ENCODE measurements around the gene DAPK1. TPM values are rescaled to one million over a fixed set of nuclear protein-coding genes. Genes with fewer than 3 reads are reported as not detected.

The DAPK1 gene
- total and polyA plus RNA-seq, 12 donors = 5.4 to 44.6 (median 21.3) TPM

DNA sequence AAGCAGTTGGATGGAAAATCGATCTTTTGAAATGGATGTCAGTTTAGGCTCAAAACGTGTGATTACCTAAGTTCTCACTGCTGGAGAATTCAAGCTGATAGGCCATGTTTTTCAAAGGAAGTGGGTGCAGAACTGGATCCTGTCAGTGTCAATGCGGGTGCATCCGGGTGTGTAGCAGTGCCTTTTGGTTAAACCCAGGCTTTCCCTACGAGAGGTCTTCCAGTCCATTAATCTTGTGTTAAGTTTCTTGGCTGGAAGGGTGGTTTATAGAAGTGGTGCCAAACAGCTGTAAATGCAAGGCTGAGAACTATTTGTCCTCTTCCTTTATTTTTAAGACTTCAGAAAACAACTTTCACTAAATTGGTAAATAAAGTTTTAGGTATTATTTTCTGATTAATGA lies 71.9 kb downstream of the DAPK1 start:
- H3K4me1 ChIP-seq (replicated peaks in 1 of 2) = peaks cover 2 to 23% of the 10 kb centered on the region in 2 donors
- no peaks in the 10 kb centered on the region for H3K9me3 ChIP-seq (replicated peaks in 1 of 3)
- 24 to 50% (median 37%) methylated on average over 5 of the region's 5 CpGs for WGBS, 4 donors
- H3K36me3 ChIP-seq (replicated peaks in 1 of 2) = no peaks in the 10 kb centered on the region
- peak overlapping the region in 1 of 5 donors; percentile 37 for H3K27ac ChIP-seq
- DNase-seq = peak in 2 of 7 donors; percentile 45 to 61
- intact Hi-C loops (cut with DNase I) = no loop called here
- H3K4me3 ChIP-seq = no peak overlapping the region
- no peaks in the 10 kb centered on the region for H3K27me3 ChIP-seq
- TF ChIP-seq, protein P1, sequence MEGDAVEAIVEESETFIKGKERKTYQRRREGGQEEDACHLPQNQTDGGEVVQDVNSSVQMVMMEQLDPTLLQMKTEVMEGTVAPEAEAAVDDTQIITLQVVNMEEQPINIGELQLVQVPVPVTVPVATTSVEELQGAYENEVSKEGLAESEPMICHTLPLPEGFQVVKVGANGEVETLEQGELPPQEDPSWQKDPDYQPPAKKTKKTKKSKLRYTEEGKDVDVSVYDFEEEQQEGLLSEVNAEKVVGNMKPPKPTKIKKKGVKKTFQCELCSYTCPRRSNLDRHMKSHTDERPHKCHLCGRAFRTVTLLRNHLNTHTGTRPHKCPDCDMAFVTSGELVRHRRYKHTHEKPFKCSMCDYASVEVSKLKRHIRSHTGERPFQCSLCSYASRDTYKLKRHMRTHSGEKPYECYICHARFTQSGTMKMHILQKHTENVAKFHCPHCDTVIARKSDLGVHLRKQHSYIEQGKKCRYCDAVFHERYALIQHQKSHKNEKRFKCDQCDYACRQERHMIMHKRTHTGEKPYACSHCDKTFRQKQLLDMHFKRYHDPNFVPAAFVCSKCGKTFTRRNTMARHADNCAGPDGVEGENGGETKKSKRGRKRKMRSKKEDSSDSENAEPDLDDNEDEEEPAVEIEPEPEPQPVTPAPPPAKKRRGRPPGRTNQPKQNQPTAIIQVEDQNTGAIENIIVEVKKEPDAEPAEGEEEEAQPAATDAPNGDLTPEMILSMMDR (IDR thresholded peaks at IDR 0.05) = no peak
- no peak for TF ChIP-seq POLR2A (IDR thresholded peaks at IDR 0.05)

DNA sequence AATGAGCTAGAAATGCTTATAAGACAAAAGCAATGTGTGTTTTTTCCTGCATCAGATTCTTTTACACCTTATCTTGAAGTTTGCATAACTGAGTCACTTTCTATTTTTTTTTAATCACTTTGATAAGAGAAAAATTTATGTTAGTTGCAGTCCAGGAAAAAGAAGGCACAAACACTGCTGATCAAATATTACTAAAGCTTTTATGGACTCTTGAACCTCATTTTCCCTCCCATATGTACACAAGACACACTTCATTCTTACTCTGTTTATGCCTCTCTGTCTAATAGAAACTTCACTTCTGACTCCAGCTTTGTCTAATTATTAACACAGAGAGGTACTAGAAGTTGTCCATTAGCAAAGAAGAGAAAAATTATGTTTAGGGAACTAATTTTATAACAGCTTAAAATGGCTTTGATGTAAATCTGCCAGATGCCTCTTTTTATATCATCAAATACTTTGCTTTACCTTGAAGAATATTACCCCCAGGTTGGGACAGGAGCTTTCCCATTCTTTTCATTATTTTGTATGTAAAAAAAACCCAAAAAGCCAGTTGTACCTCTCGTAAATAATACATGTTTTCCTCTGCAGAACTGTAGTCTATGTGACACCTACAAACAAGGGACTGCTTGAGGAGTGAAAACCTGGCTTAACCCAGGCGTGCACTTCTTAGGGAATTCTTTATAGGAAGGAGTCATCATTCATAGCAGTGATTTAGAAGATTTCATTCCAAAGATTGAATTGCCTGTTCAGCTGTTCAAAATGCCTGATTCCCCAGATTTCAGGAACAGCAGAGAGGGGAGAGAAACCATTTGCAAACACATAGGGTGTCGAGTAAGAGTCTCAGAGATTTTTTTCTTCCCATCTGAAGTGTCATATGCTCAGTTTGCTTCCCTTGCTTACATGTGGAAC lies 72.6 kb downstream of the DAPK1 start:
- Histone ChIP-seq H3K27ac (peak overlapping the region in 1 of 5 donors; percentile 17), H3K9me3 (replicated peaks in 1 of 3) (no peaks in the 10 kb centered on the region), H3K27me3 (no peaks in the 10 kb centered on the region), H3K4me3 (no peak overlapping the region), H3K4me1 (replicated peaks in 1 of 2) (peaks cover 2 to 23% of the 10 kb centered on the region in 2 donors), H3K36me3 (replicated peaks in 1 of 2) (no peaks in the 10 kb centered on the region)
- DNase-seq = no peak
- intact Hi-C loops (cut with DNase I) = no loop called here
- WGBS, 4 donors = 49 to 85% (median 71%) methylated on average over 3 of the region's 3 CpGs
- TF ChIP-seq, protein P1 (IDR thresholded peaks at IDR 0.05) = no peak
- no peak for TF ChIP-seq POLR2A (IDR thresholded peaks at IDR 0.05)

DNA sequence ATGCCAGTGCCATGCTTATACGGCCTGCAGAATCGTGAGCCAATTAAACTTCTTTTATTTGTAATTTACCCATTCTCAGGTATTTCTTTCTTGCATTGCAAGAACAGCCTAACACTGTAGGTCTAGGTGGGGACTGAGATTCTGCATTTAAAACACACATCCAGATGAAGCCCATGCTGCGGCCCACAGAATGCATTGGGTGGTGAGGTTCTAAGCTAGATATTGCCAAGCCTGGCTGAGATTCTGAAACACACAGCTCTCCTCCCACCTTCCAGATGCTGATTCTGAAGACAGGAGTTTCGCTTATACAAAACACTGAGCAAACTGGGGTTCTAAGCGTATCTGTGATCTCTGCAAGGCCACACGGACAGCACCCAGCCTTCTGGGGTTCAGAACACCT lies 75.1 kb downstream of the DAPK1 start:
- peak in 1 of 7 donors; percentile 10 for DNase-seq
- TF ChIP-seq, protein P1 (IDR thresholded peaks at IDR 0.05) = no peak
- TF ChIP-seq POLR2A (IDR thresholded peaks at IDR 0.05) = no peak
- Histone ChIP-seq H3K27ac (no peak overlapping the region), H3K9me3 (replicated peaks in 1 of 3) (no peaks in the 10 kb centered on the region), H3K36me3 (replicated peaks in 1 of 2) (no peaks in the 10 kb centered on the region), H3K4me1 (replicated peaks in 1 of 2) (peaks cover 2 to 23% of the 10 kb centered on the region in 2 donors), H3K4me3 (no peak overlapping the region), H3K27me3 (no peaks in the 10 kb centered on the region)
- WGBS, 4 donors = 78 to 94% (median 87%) methylated on average over 6 of the region's 6 CpGs
- intact Hi-C loops (cut with DNase I) = no loop called here

DNA sequence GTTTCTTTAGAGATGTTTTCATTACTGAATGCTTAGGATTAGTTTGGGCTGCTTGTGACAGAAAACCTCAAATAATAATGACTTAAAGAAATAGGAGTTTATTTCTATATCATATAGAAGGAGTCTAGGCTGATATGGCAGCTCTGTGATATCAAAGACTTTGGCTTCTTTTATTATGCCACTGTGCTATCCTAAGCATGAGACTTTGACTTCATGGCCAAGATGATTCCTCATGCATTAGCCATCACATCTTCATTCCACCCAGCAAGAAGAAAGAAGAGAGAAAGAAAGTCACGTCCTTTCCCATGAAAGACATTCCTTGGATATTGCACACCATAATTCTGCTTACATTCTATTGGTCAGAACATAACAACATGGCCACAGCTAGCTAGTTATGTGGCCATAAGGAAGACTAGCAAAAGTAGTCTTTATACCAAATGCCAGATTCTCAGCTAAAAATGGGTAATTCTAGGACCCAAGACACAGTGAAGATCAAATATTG lies 76.2 kb downstream of the DAPK1 start:
- H3K36me3 ChIP-seq (replicated peaks in 1 of 2) = no peaks in the 10 kb centered on the region
- 59 to 85% (median 82%) methylated on average over 1 of the region's 1 CpG for WGBS, 4 donors
- H3K4me3 ChIP-seq = no peak overlapping the region
- no peak overlapping the region for H3K27ac ChIP-seq
- H3K9me3 ChIP-seq (replicated peaks in 1 of 3) = no peaks in the 10 kb centered on the region
- H3K4me1 ChIP-seq (replicated peaks in 1 of 2) = peaks cover 2 to 30% of the 10 kb centered on the region in 2 donors
- no peaks in the 10 kb centered on the region for H3K27me3 ChIP-seq
- intact Hi-C loops (cut with DNase I) = no loop called here
- TF ChIP-seq, protein P1 (IDR thresholded peaks at IDR 0.05) = no peak
- no peak for TF ChIP-seq POLR2A (IDR thresholded peaks at IDR 0.05)
- DNase-seq = no peak

All from adrenal gland (tissue), 12 donors.